SK-N-SH (cell line): ENCODE results near the gene WWOX. TPM values are rescaled to one million over a fixed set of nuclear protein-coding genes. Genes with fewer than 3 reads are reported as not detected.

Experiments
- CTCF ChIA-PET: fragments of 300-600, 350-600 bp; formaldehyde crosslinking; extraction: SDS; loops from one replicate; lab custom pipeline; 2021; lab: Yijun Ruan, JAX
- POLR2A ChIA-PET: fragments of 350-600 bp; sonication (Branson Sonifier 250); formaldehyde crosslinking; extraction: SDS; loops from one replicate; lab custom pipeline; 2020; ENCODE audit warnings: antibody characterized with exemption, inconsistent platforms; lab: Yijun Ruan, JAX
- DNase-seq: peaks from one replicate; pipeline ENCODE4 v3.0.0; 2012
- H2AFZ ChIP-seq: fragments of 200-600 bp; sonication (generic); 2 replicates; pipeline ENCODE4 v1.8.1; 2016; ENCODE audit warnings: antibody characterized with exemption, mild to moderate bottlenecking, low read depth
- H3F3A ChIP-seq: fragments of 200-600 bp; sonication (generic); replicated peaks from 2 replicates; pipeline ENCODE3; 2016; ENCODE audit warnings: antibody characterized with exemption, mild to moderate bottlenecking; ENCODE audit not compliant: insufficient read depth
- H3K27ac ChIP-seq, 2 experiments: fragments of 200-500 bp in 1 of 2; fragments of 200-600 bp in 1 of 2; sonication (Bioruptor generic) in 1 of 2; sonication (generic), shearing (Covaris generic) in 1 of 2; 2 replicates each; pipeline versions ENCODE4 v1.5.1 to v1.6.1; 2014 to 2016; ENCODE audit warnings: low read depth in 2 of 2, inconsistent platforms in 1 of 2, low read length in 1 of 2, mild to moderate bottlenecking in 1 of 2, mixed read lengths in 1 of 2
- H3K27me3 ChIP-seq: fragments of 200-600 bp; sonication (generic), shearing (Covaris generic); 2 replicates; pipeline ENCODE4 v1.6.1; 2016; ENCODE audit warnings: mixed run types; ENCODE audit not compliant: insufficient read depth
- H3K36me3 ChIP-seq, 2 experiments: fragments of 200-500 bp in 1 of 2; fragments of 200-600 bp in 1 of 2; sonication (Bioruptor generic) in 1 of 2; sonication (generic) in 1 of 2; replicated peaks in 1 of 2; 2 replicates each; pipeline versions ENCODE3 to v1.5.1; 2014 to 2016; ENCODE audit warnings: low read length in 1 of 2, mild to moderate bottlenecking in 1 of 2; ENCODE audit not compliant: insufficient read depth in 2 of 2, control insufficient read depth in 1 of 2
- H3K4me1 ChIP-seq, 2 experiments: fragments of 200-500 bp in 1 of 2; fragments of 200-600 bp in 1 of 2; sonication (Bioruptor generic) in 1 of 2; sonication (generic), shearing (Covaris generic) in 1 of 2; 2 replicates each; pipeline versions ENCODE4 v1.5.1 to v1.6.1; 2014 to 2016; ENCODE audit warnings: low read depth in 1 of 2, low read length in 1 of 2, mixed run types in 1 of 2; ENCODE audit not compliant: insufficient read depth in 2 of 2, control insufficient read depth in 1 of 2
- H3K4me2 ChIP-seq: fragments of 200-600 bp; sonication (generic), shearing (Covaris generic); 2 replicates; pipeline ENCODE4 v1.6.1; 2017; ENCODE audit warnings: mixed run types
- H3K4me3 ChIP-seq, 2 experiments: fragments of 200-500 bp in 1 of 2; fragments of 200-600 bp in 1 of 2; sonication (Bioruptor generic) in 1 of 2; sonication (generic), shearing (Covaris generic) in 1 of 2; 2 replicates each; pipeline versions ENCODE4 v1.5.1 to v1.8.1; 2014 to 2016; ENCODE audit warnings: low read depth in 2 of 2, inconsistent platforms in 1 of 2, low read length in 1 of 2, mild to moderate bottlenecking in 1 of 2, mixed read lengths in 1 of 2, moderate library complexity in 1 of 2
- H3K79me2 ChIP-seq: fragments of 200-600 bp; sonication (generic); 2 replicates; pipeline ENCODE4 v1.8.1; 2017; ENCODE audit warnings: mild to moderate bottlenecking; ENCODE audit not compliant: insufficient read depth
- H3K9ac ChIP-seq: fragments of 200-600 bp; sonication (generic); 2 replicates; pipeline ENCODE4 v1.6.1; 2017; ENCODE audit warnings: mixed run types
- H3K9me2 ChIP-seq: fragments of 200-600 bp; sonication (generic); 2 replicates; pipeline ENCODE4 v1.6.1; 2017; ENCODE audit warnings: mixed run types
- H3K9me3 ChIP-seq: fragments of 200-600 bp; sonication (generic); 2 replicates; pipeline ENCODE4 v1.6.1; 2017; ENCODE audit warnings: mixed run types, mild to moderate bottlenecking, moderate library complexity
- H4K20me1 ChIP-seq: fragments of 200-600 bp; sonication (generic); 2 replicates; pipeline ENCODE4 v1.6.1; 2017; ENCODE audit warnings: mild to moderate bottlenecking, mixed run types; ENCODE audit not compliant: insufficient read depth
- CHD2 ChIP-seq: fragments of 150-350 bp; IDR thresholded peaks from 2 replicates; pipeline ENCODE4 v1.6.1; 2018; ENCODE audit warnings: low read length; ENCODE audit not compliant: partially characterized antibody
- ELF1 ChIP-seq: IDR thresholded peaks from 2 replicates; pipeline ENCODE4 v1.4.0; 2012
- EZH2phosphoT487 ChIP-seq: fragments of 200-600 bp; sonication (generic); IDR thresholded peaks from 2 replicates; pipeline ENCODE4 v1.6.1; 2017; ENCODE audit warnings: low read depth, mixed run types, mild to moderate bottlenecking, antibody characterized with exemption, moderate library complexity, borderline replicate concordance
- FOXJ3 ChIP-seq: sonication (generic); formaldehyde crosslinking; IDR thresholded peaks from 2 replicates; pipeline ENCODE4 v1.5.1; 2020; ENCODE audit warnings: mild to moderate bottlenecking, missing genetic modification reagents
- JUND ChIP-seq: IDR thresholded peaks from 2 replicates; pipeline ENCODE4 v1.4.0; 2012
- MEF2A ChIP-seq: IDR thresholded peaks from 2 replicates; pipeline ENCODE4 v1.4.0; 2012; ENCODE audit warnings: low read depth, borderline replicate concordance
- NRF1 ChIP-seq: IDR thresholded peaks from 2 replicates; pipeline ENCODE4 v1.6.1; 2012; ENCODE audit warnings: low read depth, mild to moderate bottlenecking, low read length
- RAD21 ChIP-seq: IDR thresholded peaks from 2 replicates; pipeline ENCODE4 v1.6.1; 2012; ENCODE audit warnings: mild to moderate bottlenecking, low read length
- RCOR1 ChIP-seq: fragments of 150-350 bp; IDR thresholded peaks from 2 replicates; pipeline ENCODE4 v1.6.1; 2017; ENCODE audit warnings: antibody characterized with exemption, low read length
- RFX5 ChIP-seq: IDR thresholded peaks from 2 replicates; pipeline ENCODE4 v1.6.1; 2012; ENCODE audit warnings: mild to moderate bottlenecking, improper control_type of control experiment, low read length
- TEAD4 ChIP-seq: IDR thresholded peaks from 2 replicates; pipeline ENCODE4 v1.4.0; 2012; ENCODE audit warnings: mild to moderate bottlenecking, borderline replicate concordance; ENCODE audit not compliant: insufficient read depth
- YY1 ChIP-seq: IDR thresholded peaks from 2 replicates; pipeline ENCODE4 v1.4.0; 2012; ENCODE audit warnings: low read depth, mild to moderate bottlenecking
- WGBS: methylation state at CpG from one replicate; pipeline ENCODE4 v1.1.6; 2017; ENCODE audit warnings: low lambda C conversion rate; 5-methylcytosine and 5-hydroxymethylcytosine counted together
- polyA plus RNA-seq, 3 experiments: library from polyadenylated mRNA; depleted of rRNA; stranded (reverse); fragments of >200 nt; gene quantifications; 2 replicates each; pipeline ENCODE4 v1.2.3, GENCODE V29; 2012
- TF ChIP-seq, protein P1 (sequence below): IDR thresholded peaks from 2 replicates; pipeline ENCODE4 v1.4.0; 2012; ENCODE audit warnings: low read depth, borderline replicate concordance

Gene WWOX
- polyA plus RNA-seq, 1 of the 3 experiments (the other 2 are of a cell fraction) = 10.8 TPM

DNA sequence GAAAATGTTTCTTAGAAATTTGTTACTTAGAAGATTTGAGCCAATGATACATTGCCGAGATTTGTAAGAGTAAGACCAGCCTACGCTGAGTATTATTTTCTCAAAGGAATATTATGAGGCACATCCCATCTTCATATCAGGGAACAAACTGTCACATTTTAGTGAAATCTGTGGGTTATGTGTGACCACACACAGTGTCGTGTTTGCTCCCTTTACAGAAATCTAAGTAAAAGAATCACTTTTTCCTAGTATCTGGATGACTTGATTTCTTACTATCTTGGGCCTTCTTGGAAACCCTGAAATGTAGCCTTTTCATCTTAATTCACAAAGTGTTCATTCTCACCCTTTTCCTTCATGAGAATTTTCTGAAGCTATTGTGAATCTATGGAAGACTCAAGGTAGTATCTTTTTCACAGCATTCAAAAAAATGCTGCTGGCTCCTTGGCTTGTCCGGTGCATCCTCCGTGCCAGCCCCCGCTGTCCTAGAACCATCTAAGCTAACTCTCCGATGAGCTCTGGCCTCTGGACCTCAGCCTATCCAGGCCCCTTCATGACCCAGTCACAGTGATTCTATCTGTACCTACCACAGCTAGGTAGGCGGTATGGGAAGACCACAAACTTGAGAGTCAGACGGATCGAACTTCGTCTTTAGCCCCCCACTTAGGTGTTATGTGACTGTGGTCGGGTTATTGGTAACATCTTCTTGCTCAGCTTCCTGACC is 976.8 kb downstream of the WWOX start:
- CTCF ChIA-PET = no interaction called here
- no peak for TF ChIP-seq FOXJ3 (CRISPR knock-in tag)
- TF ChIP-seq CHD2 = no peak
- TF ChIP-seq, protein P1, sequence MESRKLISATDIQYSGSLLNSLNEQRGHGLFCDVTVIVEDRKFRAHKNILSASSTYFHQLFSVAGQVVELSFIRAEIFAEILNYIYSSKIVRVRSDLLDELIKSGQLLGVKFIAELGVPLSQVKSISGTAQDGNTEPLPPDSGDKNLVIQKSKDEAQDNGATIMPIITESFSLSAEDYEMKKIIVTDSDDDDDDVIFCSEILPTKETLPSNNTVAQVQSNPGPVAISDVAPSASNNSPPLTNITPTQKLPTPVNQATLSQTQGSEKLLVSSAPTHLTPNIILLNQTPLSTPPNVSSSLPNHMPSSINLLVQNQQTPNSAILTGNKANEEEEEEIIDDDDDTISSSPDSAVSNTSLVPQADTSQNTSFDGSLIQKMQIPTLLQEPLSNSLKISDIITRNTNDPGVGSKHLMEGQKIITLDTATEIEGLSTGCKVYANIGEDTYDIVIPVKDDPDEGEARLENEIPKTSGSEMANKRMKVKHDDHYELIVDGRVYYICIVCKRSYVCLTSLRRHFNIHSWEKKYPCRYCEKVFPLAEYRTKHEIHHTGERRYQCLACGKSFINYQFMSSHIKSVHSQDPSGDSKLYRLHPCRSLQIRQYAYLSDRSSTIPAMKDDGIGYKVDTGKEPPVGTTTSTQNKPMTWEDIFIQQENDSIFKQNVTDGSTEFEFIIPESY = no peak
- TF ChIP-seq RFX5 = no peak
- TF ChIP-seq TEAD4 = no peak
- no peak for TF ChIP-seq ELF1
- no peak for TF ChIP-seq JUND
- no peaks in the 10 kb centered on the region for H3K79me2 ChIP-seq
- H3K4me1 ChIP-seq = no peaks in the 10 kb centered on the region
- H3K9ac ChIP-seq = no peak overlapping the region
- no peaks in the 10 kb centered on the region for H3K9me3 ChIP-seq
- no peaks in the 10 kb centered on the region for H3K9me2 ChIP-seq
- no peak for DNase-seq
- no peak overlapping the region for H2AFZ ChIP-seq
- H3K4me3 ChIP-seq = no peak overlapping the region
- POLR2A ChIA-PET = no interaction called here
- H3K27me3 ChIP-seq = no peaks in the 10 kb centered on the region
- H3K4me2 ChIP-seq = no peak overlapping the region
- no peaks in the 10 kb centered on the region for H4K20me1 ChIP-seq
- no peaks in the 10 kb centered on the region for H3F3A ChIP-seq
- no peak overlapping the region for H3K27ac ChIP-seq
- WGBS = 70% methylated on average over 12 of the region's 12 CpGs
- no peaks in the 10 kb centered on the region for H3K36me3 ChIP-seq

DNA sequence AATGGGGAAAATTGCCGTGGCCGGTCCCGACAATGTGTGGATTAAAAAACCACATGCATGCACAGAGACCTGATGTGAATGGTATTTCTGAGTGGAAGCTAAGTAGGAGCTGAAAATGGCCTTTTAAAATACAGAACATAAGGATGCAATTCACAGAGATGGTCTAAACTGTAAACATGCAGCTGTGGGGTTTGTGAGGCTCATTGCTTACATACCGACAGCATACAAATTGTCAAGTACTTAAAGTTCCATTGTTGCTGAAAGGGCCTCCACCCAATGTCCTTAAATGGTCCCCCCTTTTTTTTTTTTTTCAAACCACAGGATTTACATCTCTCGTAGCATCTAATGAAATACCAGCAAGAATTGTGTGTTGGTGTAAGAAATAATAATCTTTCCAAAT is 977.9 kb downstream of the WWOX start:
- H3K36me3 ChIP-seq = no peaks in the 10 kb centered on the region
- no peaks in the 10 kb centered on the region for H3K9me3 ChIP-seq
- no peaks in the 10 kb centered on the region for H4K20me1 ChIP-seq
- H3K4me3 ChIP-seq = no peak overlapping the region
- WGBS = 56% methylated on average over 5 of the region's 5 CpGs
- no peak overlapping the region for H2AFZ ChIP-seq
- no peaks in the 10 kb centered on the region for H3F3A ChIP-seq
- H3K27ac ChIP-seq = no peak overlapping the region
- no peaks in the 10 kb centered on the region for H3K79me2 ChIP-seq
- H3K27me3 ChIP-seq = no peaks in the 10 kb centered on the region
- H3K9ac ChIP-seq = no peak overlapping the region
- TF ChIP-seq EZH2phosphoT487 = no peak
- no peak for TF ChIP-seq CHD2
- TF ChIP-seq TEAD4 = no peak
- TF ChIP-seq YY1 = no peak
- no peak for TF ChIP-seq NRF1
- no peak for TF ChIP-seq RCOR1
- TF ChIP-seq MEF2A = no peak
- no peak for TF ChIP-seq RAD21
- DNase-seq = no peak
- ChIA-PET POLR2A (no interaction called here), CTCF (interaction anchor here (1.3 kb wide), 1 partner anchor 14 kb away, joined by 3 read pairs; no protein-coding TSS in a partner anchor)
- no peak overlapping the region for H3K4me2 ChIP-seq
- H3K4me1 ChIP-seq = no peaks in the 10 kb centered on the region
- H3K9me2 ChIP-seq = no peaks in the 10 kb centered on the region
